ENCODE measurements around the gene CD37. TPM values are rescaled to one million over a fixed set of nuclear protein-coding genes. Genes with fewer than 3 reads are reported as not detected.
A peak's percentile ranks its signal among the peaks of the same experiment; 100 is the strongest.

The CD37 gene
- total and polyA plus RNA-seq, 12 donors = 0.61 to 27.1 (median 14.6) TPM

- no peaks in the 10 kb centered on the region for H3K4me1 ChIP-seq (replicated peaks in 1 of 2)
- peaks cover 0 to 50% of the 10 kb centered on the region in 2 donors for H3K36me3 ChIP-seq (replicated peaks in 1 of 2)
- no peak overlapping the region for H3K4me3 ChIP-seq
- H3K27ac ChIP-seq = no peak overlapping the region
- peak in 1 of 6 experiments; percentile 7 for TF ChIP-seq CTCF (IDR thresholded peaks at IDR 0.05)
- no peak for TF ChIP-seq POLR2A (IDR thresholded peaks at IDR 0.05)
- no peaks in the 10 kb centered on the region for H3K27me3 ChIP-seq
- WGBS, 4 donors = 70 to 88% (median 75%) methylated on average over 3 of the region's 3 CpGs
- H3K9me3 ChIP-seq (replicated peaks in 1 of 3) = no peaks in the 10 kb centered on the region
- intact Hi-C loops (cut with DNase I) = no loop called here
- peak in 1 of 7 donors; percentile 30 for DNase-seq
These were observed 12.6 kb downstream of the CD37 start for GRCh38 chr19:49347835-49348234.

GRCh38 chr19:49348305-49349189 is 13.3 kb downstream of the CD37 start:
- H3K27ac ChIP-seq = no peak overlapping the region
- intact Hi-C loops (cut with DNase I) = no loop called here
- no peaks in the 10 kb centered on the region for H3K4me1 ChIP-seq (replicated peaks in 1 of 2)
- H3K4me3 ChIP-seq = no peak overlapping the region
- 85 to 92% (median 89%) methylated on average over 12 of the region's 12 CpGs for WGBS, 4 donors
- no peaks in the 10 kb centered on the region for H3K9me3 ChIP-seq (replicated peaks in 1 of 3)
- H3K36me3 ChIP-seq (replicated peaks in 1 of 2) = peaks cover 0 to 50% of the 10 kb centered on the region in 2 donors
- no peak for DNase-seq
- no peaks in the 10 kb centered on the region for H3K27me3 ChIP-seq
- TF ChIP-seq POLR2A (IDR thresholded peaks at IDR 0.05) = no peak
- TF ChIP-seq CTCF (IDR thresholded peaks at IDR 0.05) = no peak

GRCh38 chr19:49349567-49349966 is 14.4 kb downstream of the CD37 start:
- intact Hi-C loops (cut with DNase I) = no loop called here
- Histone ChIP-seq H3K9me3 (replicated peaks in 1 of 3) (no peaks in the 10 kb centered on the region), H3K36me3 (replicated peaks in 1 of 2) (peaks cover 0 to 47% of the 10 kb centered on the region in 2 donors), H3K27ac (no peak overlapping the region), H3K4me3 (no peak overlapping the region), H3K4me1 (replicated peaks in 1 of 2) (no peaks in the 10 kb centered on the region), H3K27me3 (no peaks in the 10 kb centered on the region)
- no peak for TF ChIP-seq CTCF (IDR thresholded peaks at IDR 0.05)
- TF ChIP-seq POLR2A (IDR thresholded peaks at IDR 0.05) = no peak
- DNase-seq = no peak
- 85 to 99% (median 89%) methylated on average over 2 of the region's 2 CpGs for WGBS, 4 donors

GRCh38 chr19:49355909-49356353 is 20.7 kb downstream of the CD37 start:
- Histone ChIP-seq H3K27me3 (no peaks in the 10 kb centered on the region), H3K4me1 (replicated peaks in 1 of 2) (peaks cover 4 to 5% of the 10 kb centered on the region in 2 donors), H3K9me3 (replicated peaks in 1 of 3) (no peaks in the 10 kb centered on the region), H3K4me3 (no peak overlapping the region), H3K36me3 (replicated peaks in 1 of 2) (peaks cover 0 to 16% of the 10 kb centered on the region in 2 donors), H3K27ac (peak overlapping the region in 3 of 5 donors; percentile 15 to 61 (median 60))
- 38 to 62% (median 56%) methylated on average over 12 of the region's 12 CpGs for WGBS, 4 donors
- peak in 4 of 7 donors; percentile 39 to 67 (median 44) for DNase-seq
- intact Hi-C loops (cut with DNase I) = no loop called here
- TF ChIP-seq CTCF (IDR thresholded peaks at IDR 0.05) (no peak), POLR2A (IDR thresholded peaks at IDR 0.05) (no peak)

Measured in adrenal gland (tissue), 12 donors.